Measurements from ENCODE around the gene HSBP1L1. TPM values are rescaled to one million over a fixed set of nuclear protein-coding genes. Genes with fewer than 3 reads are reported as not detected.
A peak's percentile ranks its signal among the peaks of the same experiment; 100 is the strongest.

HSBP1L1 gene
- total RNA-seq, 1 experiment from 2014 or later = 25.7 TPM

DNA sequence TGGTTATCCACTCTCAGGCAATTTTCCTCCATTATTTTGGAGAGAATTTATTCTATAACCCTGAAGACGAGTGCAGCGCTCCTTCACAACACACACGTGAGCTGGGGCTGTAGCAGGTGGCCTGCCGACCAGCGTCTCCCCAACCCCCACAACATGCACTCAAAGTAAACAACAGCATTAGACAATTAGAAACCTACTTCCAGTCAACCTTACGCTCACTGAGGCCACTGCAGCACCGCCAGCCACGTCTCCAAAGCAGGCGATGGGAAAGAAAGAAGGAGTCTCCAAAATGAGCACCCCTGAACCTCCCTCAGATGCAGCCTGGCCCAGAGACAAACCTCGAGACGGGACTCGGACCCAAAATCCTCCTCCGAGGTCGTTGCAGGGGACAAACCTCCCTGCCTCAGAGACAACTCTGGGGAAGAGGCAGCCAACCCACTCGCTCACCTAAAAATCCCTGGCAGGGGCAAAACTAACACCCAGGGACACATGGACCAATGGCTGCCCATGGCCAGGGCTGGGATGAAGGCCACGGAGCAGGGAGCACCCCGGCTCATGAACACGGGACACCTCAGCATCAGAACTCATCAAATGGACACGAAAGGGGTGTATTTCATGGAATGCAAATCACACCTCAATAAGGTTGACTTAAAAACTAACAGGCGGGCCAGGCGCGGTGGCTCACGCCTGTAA lies 15.6 kb upstream of the HSBP1L1 start:
- intact Hi-C loops (cut with micrococcal nuclease; ENCODE audit: unreplicated experiment) = no loop called here
- peaks cover 5% of the 10 kb centered on the region for H3K36me3 Mint-ChIP-seq (ENCODE audit: insufficient read depth, unreplicated experiment)
- H3K27me3 Mint-ChIP-seq (ENCODE audit: insufficient read depth, unreplicated experiment) = no peaks in the 10 kb centered on the region
- no peak overlapping the region for H3K4me3 Mint-ChIP-seq (ENCODE audit: unreplicated experiment)
- Histone ChIP-seq H3K36me3 (ENCODE audit: control insufficient read depth, insufficient read depth, low read length) (no peaks in the 10 kb centered on the region), H3K4me1 (no peaks in the 10 kb centered on the region), H3K4me3 (ENCODE audit: low read depth, low read length) (no peak overlapping the region), H3K9me3 (no peaks in the 10 kb centered on the region), H3K27me3 (replicated peaks; ENCODE audit: control insufficient read depth, insufficient read depth, low read length) (no peaks in the 10 kb centered on the region)
- no peaks in the 10 kb centered on the region for H3K9me3 Mint-ChIP-seq (ENCODE audit: unreplicated experiment)
- CTCF ChIA-PET = no interaction called here
- TF ChIP-seq, protein P1, sequence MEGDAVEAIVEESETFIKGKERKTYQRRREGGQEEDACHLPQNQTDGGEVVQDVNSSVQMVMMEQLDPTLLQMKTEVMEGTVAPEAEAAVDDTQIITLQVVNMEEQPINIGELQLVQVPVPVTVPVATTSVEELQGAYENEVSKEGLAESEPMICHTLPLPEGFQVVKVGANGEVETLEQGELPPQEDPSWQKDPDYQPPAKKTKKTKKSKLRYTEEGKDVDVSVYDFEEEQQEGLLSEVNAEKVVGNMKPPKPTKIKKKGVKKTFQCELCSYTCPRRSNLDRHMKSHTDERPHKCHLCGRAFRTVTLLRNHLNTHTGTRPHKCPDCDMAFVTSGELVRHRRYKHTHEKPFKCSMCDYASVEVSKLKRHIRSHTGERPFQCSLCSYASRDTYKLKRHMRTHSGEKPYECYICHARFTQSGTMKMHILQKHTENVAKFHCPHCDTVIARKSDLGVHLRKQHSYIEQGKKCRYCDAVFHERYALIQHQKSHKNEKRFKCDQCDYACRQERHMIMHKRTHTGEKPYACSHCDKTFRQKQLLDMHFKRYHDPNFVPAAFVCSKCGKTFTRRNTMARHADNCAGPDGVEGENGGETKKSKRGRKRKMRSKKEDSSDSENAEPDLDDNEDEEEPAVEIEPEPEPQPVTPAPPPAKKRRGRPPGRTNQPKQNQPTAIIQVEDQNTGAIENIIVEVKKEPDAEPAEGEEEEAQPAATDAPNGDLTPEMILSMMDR (IDR thresholded peaks at IDR 0.05; ENCODE audit: insufficient read depth in 1 of 2, low read depth in 1 of 2, low read length in 1 of 2, severe bottlenecking in 1 of 2, unreplicated experiment in 1 of 2) = no peak
- no peak overlapping the region for H3K27ac Mint-ChIP-seq (ENCODE audit: unreplicated experiment)
- H3K4me1 Mint-ChIP-seq (ENCODE audit: low read depth, unreplicated experiment) = no peaks in the 10 kb centered on the region
- no peak for DNase-seq
- BruUV-seq (replicated peaks) = no TSS peak
- POLR2A ChIA-PET = no interaction called here

DNA sequence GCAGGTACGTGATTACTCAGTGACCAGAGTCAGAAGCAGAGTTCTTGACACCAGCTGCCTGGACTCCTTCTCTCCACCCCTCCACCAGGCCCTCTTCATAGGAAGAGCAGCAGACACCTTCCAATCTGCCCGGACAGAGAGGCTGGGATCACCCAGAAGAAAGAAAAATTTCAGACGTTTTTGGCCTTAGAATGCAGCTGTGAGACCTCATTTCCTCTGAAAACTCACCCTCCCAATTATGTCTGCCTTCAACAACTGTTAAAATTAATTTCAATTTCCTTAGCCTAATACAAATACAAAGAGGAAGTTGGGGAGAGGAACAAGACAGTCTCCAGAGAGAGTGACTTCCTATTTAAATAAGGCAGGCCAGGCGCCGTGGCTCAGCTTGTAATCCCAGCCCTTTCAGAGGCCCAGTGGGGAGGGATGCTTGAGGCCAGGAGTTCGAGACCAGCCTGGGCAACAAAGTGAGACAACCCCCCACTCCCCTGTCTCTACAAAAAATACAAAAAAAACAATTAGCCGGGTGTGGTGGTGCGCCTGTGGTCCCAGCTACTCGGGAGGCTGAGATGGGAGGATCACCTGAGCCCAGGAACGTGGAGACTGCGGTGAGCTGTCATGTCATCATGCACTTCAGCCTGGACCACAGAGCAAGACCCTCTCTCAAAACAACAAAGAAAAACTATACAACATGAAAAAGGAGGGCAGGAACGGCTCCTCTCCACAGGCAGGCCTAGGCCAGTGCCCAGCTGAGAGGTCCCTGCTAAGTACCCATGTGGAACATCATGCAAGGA lies 14.6 kb upstream of the HSBP1L1 start:
- Histone ChIP-seq H3K4me3 (ENCODE audit: low read depth, low read length) (peak overlapping the region; percentile 62), H3K27me3 (replicated peaks; ENCODE audit: control insufficient read depth, insufficient read depth, low read length) (no peaks in the 10 kb centered on the region), H3K36me3 (ENCODE audit: control insufficient read depth, insufficient read depth, low read length) (no peaks in the 10 kb centered on the region), H3K4me1 (no peaks in the 10 kb centered on the region), H3K9me3 (no peaks in the 10 kb centered on the region)
- Mint-ChIP-seq H3K9me3 (ENCODE audit: unreplicated experiment) (no peaks in the 10 kb centered on the region), H3K36me3 (ENCODE audit: insufficient read depth, unreplicated experiment) (peaks cover 5% of the 10 kb centered on the region), H3K4me1 (ENCODE audit: low read depth, unreplicated experiment) (no peaks in the 10 kb centered on the region), H3K27me3 (ENCODE audit: insufficient read depth, unreplicated experiment) (no peaks in the 10 kb centered on the region), H3K27ac (ENCODE audit: unreplicated experiment) (no peak overlapping the region), H3K4me3 (ENCODE audit: unreplicated experiment) (peak overlapping the region; percentile 65)
- CTCF ChIA-PET = no interaction called here
- TF ChIP-seq, protein P1 (IDR thresholded peaks at IDR 0.05; ENCODE audit: insufficient read depth in 1 of 2, low read depth in 1 of 2, low read length in 1 of 2, severe bottlenecking in 1 of 2, unreplicated experiment in 1 of 2) = no peak
- DNase-seq = no peak
- POLR2A ChIA-PET = interaction anchor here (0.6 kb wide), 1 partner anchor 198 kb away, joined by 3 read pairs; no protein-coding TSS in a partner anchor
- intact Hi-C loops (cut with micrococcal nuclease; ENCODE audit: unreplicated experiment) = loop anchor here (2.0 kb wide), 1 partner anchor 15 kb away; no protein-coding TSS in a partner anchor
- TSS peak; percentile 58 for BruUV-seq (replicated peaks)

DNA sequence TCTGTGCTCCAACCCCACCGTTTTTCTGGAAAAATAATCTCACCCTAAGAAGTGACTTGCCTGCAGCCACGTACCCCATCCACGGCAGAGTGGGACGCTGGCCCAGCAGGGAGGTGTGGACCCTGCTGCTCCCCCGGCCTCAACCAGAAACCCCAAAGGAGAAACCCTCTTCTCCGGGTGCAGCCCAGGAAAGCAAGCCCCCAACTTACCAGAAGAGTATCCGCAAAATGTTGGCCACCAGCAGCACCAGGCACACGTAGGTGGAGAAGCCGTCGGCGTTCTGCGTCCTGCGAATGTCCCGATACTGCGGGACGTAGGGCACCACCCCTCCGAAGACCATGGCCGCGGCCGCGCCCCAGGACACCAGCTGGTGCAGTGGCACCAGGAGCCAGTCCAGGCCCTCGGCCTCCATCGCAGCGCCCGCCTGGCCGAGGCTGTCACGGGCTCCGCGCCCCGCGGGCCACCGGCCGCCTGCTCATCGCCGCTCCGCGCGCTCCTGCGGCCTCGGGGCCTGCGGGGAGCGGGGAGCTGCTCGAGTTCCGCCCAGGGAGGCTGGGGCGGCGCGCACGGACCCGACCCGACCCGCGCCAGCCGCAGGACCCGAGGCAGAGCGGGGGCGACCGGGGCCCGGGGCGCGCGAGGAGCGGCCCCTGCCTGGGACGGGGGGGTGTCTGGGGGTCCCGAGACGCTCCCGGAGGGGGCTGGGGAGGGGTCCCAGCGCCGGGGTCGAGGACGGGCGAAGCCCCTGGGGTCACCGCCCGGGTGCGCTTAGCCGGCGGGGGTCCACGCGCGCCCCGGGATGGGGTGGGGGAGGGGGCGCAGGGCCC lies 13.7 kb upstream of the HSBP1L1 start:
- H3K27ac Mint-ChIP-seq (ENCODE audit: unreplicated experiment) = no peak overlapping the region
- intact Hi-C loops (cut with micrococcal nuclease; ENCODE audit: unreplicated experiment) = loop anchor here (2.0 kb wide), 1 partner anchor 16 kb away; no protein-coding TSS in a partner anchor
- H3K4me3 Mint-ChIP-seq (ENCODE audit: unreplicated experiment) = peak overlapping the region; percentile 65
- BruUV-seq (replicated peaks) = no TSS peak
- no peak for DNase-seq
- no peaks in the 10 kb centered on the region for H3K27me3 Mint-ChIP-seq (ENCODE audit: insufficient read depth, unreplicated experiment)
- Histone ChIP-seq H3K27me3 (replicated peaks; ENCODE audit: control insufficient read depth, insufficient read depth, low read length) (no peaks in the 10 kb centered on the region), H3K9me3 (no peaks in the 10 kb centered on the region), H3K4me3 (ENCODE audit: low read depth, low read length) (peak overlapping the region; percentile 62), H3K4me1 (no peaks in the 10 kb centered on the region), H3K36me3 (ENCODE audit: control insufficient read depth, insufficient read depth, low read length) (no peaks in the 10 kb centered on the region)
- TF ChIP-seq, protein P1 (IDR thresholded peaks at IDR 0.05; ENCODE audit: insufficient read depth in 1 of 2, low read depth in 1 of 2, low read length in 1 of 2, severe bottlenecking in 1 of 2, unreplicated experiment in 1 of 2) = no peak
- H3K9me3 Mint-ChIP-seq (ENCODE audit: unreplicated experiment) = no peaks in the 10 kb centered on the region
- peaks cover 3% of the 10 kb centered on the region for H3K36me3 Mint-ChIP-seq (ENCODE audit: insufficient read depth, unreplicated experiment)
- CTCF ChIA-PET = no interaction called here
- H3K4me1 Mint-ChIP-seq (ENCODE audit: low read depth, unreplicated experiment) = no peaks in the 10 kb centered on the region
- POLR2A ChIA-PET = interaction anchor here (0.6 kb wide), 1 partner anchor 197 kb away, joined by 3 read pairs; no protein-coding TSS in a partner anchor

Data from Caco-2 (cell line).